GM21825 (cell line): Measurements from ENCODE around the gene CCL13.

Experiments used
- ATAC-seq: cut with Tn5 transposase; IDR thresholded peaks from one replicate; pipeline ENCODE4 v1.9.1; 2021; ENCODE audit warnings: mild to moderate bottlenecking, moderate library complexity; ENCODE audit not compliant: unreplicated experiment

The CCL13 gene

DNA sequence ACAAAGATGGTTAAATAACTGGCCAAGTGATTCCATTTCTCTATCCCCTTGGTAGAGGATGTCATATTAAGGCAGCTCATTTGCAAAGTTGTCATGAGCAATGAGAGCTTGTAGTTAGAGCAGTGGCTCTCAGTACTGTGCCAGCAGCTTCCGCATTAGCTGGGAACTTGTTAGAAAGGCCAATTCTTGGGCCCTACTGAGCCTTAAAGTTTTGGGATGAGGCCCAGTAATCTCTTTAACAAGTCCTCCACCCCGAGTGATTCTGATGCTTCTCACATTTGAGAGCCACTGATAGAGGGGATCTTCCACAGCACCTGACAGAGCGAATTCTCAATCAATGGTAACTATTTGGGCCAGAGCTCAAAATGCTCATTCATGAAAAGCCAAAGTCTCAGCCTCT is 26.9 kb downstream of the CCL13 start:
- ATAC-seq = no peak

DNA sequence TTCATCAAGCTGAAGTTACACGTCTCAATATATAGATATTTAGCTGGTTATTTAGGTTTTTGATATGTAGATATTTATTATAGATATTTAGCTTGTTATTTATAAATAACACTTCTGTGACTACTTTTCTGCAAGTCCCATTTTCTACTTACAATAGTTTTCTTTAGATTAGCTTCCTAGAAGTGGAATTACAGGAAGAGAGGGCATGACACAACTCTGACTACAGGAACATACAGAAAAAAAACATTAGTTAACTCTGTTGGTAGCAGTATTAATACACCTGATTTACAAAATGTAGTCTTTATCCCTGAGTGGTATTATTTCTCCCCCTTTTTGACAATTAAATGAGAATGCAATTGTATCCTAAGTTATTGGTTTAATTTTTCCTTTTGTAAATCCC is 28.0 kb downstream of the CCL13 start:
- ATAC-seq = no peak

DNA sequence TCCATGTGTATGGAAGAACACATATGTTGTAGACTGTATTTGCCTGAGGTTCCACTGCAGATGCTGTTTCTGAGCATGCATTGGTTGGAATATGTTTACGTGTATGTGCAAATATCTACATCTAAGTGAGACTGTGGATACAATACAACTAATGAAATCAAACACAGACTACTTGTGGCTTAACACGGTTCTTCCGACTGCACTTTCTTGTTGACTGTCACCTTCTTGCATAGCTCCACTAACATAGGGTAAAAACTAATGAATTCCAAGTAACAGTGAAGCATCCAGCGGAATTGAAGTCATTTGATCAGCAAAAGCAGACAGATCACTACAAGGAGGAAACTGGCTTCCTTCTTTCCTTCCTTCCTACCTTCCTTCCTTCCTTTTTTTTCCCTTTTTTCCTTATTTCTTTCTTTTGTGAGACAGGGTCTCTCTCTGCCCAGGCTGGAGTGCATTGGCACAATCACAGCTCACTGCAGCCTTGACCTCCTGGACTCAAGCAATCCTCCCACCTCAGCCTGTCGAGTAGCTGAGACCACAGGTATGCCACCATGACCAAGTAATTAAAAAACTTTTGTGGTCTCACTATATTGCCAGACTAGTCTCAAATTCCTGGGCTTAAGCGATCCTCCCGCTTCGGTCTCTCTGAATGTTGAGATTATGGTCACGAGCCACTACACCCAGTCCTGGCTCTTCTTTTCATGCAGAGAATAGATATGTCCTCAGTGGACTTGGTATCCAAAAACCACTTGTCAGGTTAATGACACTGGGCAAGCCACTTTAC is 28.7 kb downstream of the CCL13 start:
- ATAC-seq = no peak

DNA sequence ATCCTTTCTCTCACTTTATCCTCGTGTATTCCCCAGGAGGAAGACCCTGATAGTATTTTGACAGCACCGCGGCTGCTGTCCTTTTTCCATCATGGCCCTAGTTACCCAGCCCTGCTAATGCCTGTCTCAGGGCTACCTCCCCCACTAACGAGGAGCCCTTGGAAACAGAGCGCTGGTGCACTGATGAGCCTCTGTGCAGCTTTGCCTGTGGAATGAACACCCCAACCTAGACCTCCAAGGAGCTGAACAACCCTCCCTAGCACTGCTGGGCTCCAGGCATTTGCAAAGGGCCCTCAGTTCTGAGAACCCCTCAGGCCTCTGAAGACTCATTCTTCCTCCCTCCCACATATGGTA is 30.0 kb downstream of the CCL13 start:
- no peak for ATAC-seq

DNA sequence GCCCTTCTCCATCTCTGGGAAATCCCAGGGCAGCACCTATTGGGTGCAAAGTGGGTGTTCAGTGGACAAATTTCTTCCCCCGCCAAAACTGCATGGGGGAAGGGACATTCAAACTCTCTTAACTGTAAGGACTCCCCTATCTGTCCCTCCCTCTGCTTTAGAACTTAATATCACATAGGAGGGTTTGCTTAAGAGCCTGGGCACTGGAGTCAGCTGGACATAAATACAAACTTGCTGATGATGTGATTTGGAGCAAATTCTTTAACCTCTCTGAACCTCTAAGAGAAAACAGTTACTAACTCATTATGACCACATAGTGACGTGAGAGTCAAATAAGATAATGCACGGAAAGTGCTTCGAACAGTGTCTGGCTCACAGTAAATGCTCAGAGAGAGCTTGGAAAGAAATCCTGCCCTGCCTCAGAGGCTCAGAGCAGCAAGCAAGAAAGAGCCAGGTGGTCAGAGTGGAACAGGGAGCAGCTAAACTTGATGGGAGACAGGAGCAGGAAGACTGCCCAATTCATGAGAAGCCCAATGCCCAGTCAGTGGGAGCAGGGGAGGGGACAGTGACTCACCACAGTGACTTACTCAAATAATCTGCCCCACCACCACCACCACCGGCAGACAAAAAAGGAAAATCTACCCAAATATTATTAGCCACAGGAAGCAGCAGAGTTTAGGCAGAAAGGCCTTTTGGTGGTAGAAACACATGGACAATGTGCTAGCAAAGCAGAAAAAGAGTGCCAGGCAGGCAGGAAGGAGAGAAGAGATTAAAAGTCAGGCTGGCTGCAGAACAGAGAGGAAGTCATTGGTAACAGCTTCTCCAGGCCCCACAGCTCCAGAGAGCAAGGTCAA is 30.6 kb downstream of the CCL13 start:
- ATAC-seq = no peak

DNA sequence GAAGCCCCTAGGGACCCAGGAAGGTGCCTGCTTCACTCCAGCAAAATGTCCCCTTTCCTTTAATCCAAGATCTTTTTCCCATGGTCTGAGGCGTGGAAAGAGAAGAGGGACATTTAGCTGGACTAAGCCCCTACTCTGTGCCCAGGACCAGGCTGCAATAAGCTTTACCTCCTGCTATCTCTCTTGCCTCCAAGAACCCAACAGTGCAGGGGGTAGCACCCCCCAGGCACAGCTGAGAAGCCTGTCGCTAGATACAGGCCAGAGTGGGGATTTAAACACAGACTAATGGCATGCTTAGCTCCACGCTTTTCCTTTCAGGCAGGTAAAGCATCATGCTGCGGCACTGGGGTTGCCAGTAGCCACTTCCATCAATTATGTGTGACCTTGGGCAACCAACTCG is 31.3 kb downstream of the CCL13 start:
- ATAC-seq = no peak

DNA sequence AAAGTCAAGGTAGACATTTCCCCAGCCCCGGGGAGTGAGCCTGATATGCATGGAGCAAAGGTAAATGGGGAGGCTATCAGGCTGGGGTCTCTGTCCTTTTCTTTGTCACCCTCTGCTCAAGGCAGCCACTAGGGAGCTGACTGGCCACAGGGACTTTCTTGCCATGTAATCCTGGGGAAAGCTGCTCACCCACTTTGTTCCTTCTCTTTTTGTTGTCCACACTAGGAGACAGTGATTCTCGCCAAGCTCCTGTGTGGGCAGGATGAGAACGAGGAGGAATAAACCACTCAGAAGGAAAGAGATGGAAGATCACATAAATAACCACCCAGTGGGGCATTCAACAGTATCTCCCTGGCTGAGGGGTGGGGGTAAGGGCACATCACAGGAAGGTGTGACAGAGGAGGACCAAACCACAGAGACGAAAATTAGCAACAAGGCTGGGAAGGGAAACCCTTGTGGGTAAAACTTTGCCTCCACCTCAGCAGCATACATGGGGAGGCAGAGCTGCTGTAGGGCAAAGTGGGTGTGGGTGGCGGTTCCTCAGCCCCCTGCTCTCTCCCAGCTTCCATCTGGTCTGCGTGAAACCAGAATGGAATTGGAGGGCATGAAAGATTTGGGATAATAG is 33.0 kb downstream of the CCL13 start:
- no peak for ATAC-seq

DNA sequence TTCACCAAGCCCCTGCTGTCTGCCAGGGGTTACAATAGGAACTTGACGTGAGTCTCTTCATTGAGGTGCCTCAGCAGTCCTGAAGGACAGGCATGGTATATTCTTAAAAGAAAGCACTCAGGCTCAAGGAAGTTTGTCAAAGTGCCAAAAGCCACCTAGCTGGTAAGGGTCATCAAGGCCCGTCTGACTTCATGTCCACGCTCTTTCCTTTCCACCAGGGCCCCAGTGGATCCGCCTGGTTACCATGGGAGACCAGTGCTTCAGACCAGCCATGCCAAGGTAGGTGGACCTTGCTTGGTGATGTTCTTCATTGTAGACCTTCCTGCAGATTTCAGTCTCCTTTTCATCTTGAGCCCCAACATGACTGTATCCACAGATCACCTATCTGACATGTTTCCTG is 34.4 kb downstream of the CCL13 start:
- ATAC-seq = no peak

DNA sequence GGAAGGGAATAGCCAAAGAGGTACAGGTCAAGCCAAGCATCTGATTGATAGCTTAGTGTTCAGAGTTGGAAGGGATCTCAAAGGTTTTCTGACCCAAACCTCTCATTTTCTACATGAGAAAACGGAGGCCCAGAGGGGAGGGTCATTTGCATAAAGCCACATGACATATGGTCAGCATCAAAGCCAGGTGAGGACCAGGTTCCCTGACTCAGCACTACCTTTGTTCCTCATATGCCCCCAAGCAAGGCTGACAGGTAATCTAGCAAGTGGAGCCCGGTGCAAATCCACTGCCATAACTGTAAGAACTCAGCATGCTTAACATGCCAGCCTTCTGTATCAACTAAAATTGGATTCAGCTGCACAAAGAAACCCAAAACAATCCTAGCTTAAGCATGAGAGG is 35.0 kb downstream of the CCL13 start:
- no peak for ATAC-seq

DNA sequence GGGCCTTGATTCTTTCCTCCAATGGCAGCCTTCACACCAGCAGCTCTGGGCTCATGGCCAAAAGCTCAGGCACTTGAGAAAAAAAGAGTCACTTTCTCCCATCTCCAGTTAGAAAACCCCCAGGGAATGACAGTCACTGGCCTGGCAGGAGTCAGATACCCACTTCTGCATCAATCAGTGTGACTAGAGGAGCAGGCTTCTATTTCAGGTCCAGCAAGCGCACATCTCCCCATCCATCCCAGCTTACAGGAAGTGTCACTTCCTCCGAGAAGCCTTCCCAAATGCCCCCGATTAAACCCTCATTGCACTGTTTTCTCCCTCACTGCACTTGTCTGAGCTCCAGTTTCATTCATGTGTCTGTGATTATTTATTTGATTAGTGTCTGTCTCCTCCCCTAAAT is 37.1 kb downstream of the CCL13 start:
- ATAC-seq = no peak

DNA sequence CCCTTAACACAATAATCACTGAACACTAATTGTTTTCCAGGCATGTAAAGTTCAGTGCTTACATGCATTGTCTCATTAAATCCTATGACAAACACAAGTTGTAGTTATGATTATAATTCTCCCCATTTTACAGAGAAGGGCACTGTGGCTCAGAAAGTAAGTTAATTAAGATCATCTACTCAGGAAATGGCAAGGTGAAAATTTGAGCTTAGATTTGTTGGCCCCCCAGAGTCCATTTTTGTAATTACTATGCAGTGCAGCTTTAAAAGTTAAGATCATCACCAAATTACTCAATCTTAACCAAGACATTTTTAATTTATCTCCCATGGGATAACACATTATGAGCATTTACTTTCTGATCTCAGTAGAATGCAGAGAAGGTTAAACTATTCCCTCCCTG is 41.0 kb downstream of the CCL13 start:
- ATAC-seq = no peak

DNA sequence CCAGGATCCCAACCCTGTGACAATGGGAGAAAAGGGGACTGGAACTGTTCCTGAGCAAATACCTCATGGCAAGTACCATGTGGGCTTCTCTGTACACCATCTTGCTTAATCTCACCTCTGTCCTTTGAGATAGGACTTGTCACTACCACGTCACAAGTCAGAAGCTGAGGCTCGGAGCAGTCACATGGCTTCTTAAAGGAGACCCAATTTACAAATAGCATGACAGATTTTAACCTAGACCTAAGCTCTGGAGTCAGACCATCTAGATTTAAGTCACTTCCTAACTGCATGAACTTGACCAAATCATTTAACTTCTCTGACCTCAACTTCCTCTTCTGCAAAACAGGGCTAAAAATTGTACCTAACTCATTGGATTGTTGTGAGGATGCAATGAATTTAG is 42.7 kb downstream of the CCL13 start:
- no peak for ATAC-seq

DNA sequence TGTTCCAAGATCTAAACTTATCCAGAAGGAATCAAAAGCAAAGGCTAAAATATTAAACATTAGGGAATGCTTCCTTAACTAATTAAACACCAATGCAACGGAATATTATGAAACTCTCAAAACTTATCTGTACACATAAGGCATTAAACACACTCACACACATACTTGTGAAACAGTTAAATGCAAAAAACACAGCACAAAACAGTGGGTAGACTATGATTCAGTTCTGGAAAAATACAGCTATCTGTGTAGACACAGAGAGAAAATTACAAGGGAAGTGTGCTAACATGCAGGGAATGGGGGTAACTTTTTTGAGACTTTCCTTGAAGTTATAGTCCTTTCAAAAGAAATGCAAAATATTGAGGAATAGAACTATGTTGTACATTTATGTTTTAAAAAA is 43.4 kb downstream of the CCL13 start:
- ATAC-seq = no peak

DNA sequence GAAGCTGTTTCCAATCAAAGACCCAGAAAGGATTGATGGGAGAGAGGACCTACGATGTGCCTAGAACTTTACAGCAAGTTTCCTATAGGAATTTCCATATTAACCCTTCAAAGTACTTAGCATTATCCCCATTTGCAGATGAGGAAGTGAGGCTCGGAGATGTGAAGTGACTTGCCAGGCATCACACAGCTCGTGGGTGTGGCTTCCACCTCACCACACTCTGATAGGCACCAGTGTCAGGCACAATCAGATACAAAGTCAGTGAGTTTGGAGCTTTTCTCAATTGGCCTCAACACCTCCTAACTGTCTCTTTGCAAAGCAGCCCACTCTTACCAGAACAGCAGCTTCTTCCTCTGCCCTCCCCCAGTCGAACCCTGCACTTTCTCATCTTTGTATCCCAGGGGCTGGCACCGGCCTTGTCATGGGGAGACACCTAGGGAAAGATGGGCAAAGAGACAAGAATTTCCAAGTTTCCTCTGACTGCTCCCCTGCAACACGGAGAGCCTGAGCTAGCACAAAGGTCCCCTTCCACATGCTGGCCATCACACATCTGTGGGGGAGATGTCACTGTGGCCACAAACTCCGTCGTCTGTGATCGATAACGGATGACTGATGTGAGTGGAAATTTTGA is 44.1 kb downstream of the CCL13 start:
- ATAC-seq = no peak

DNA sequence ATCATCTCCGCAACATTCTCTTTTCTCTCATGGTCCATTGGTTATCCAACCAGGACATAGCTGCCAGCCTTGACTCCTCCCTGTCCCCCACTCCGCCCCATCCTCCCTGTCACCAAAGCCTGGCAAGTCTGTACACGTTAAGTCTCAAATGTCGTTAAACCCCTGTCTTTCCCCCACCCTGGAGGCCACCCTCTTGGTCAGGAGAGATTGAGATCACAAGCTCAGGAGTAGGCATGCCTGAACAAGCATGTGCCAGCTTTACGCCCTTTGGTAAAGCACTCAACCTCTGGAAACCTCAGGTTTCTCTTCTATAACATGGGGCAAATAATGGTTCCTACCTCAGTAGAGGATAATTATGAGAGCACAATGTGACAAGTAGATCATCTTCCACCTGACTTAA is 44.9 kb downstream of the CCL13 start:
- no peak for ATAC-seq

DNA sequence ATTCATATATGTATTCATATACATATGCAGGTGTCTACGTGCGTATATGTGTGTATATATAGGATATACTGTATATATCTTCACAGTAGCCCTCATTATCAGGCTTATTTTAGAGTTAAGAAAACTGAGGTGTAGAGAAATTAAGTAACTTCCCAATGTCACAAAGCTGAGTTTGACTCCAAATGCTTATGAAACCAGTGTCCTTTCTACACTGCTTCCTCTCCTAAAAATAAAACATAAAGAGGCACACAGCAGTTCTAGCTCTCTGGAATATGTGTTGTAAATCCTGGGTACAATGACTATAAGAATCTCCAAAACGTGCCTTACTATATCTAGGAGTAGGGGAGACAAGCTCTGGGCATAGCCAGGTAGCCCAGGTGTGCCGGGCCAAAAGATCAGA is 46.7 kb downstream of the CCL13 start:
- ATAC-seq = no peak

DNA sequence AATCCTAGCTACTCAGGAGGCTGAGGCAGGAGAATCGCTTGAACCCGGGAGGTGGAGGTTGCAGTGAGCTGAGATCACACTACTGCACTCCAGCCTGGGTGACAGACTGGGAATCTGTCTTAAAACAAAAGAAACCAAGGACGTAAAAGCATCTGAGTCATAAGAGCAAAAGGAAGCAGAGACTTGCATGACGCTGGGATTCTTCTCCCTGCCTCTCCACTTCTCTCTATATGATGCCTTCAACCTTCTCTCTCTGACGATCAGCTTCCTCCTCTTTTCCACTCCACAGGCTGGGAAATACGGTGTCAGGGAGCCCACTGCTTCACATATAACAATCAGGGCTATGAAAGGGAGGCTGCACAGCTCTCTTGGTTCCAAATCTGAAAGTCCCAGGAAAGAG is 49.9 kb downstream of the CCL13 start:
- no peak for ATAC-seq
